Activated T-cell treated with anti-CD3 and anti-CD28 coated beads, Interleukin-2, amount 50 U/mL, for 24 hours (primary cell): ENCODE results near the gene C2CD4C.
"Not testable (repeated sequence)": the region's sequence is repeated elsewhere in the genome, so short reads cannot be mapped to it uniquely, and the experiment has no call there.

Experiments
- DNase-seq: peaks from one replicate; pipeline ENCODE4 v3.0.0-alpha.2; 2020
- H3K27ac Mint-ChIP-seq: 2 replicates; pipeline ENCODE4 v1.8.0; 2020; ENCODE audit warnings: mild to moderate bottlenecking, mixed read lengths
- H3K27me3 Mint-ChIP-seq: 2 replicates; pipeline ENCODE4 v1.8.0; 2020; ENCODE audit warnings: mixed read lengths
- H3K36me3 Mint-ChIP-seq: 2 replicates; pipeline ENCODE4 v1.8.0; 2020; ENCODE audit warnings: low read depth, mixed read lengths
- H3K4me1 Mint-ChIP-seq: 2 replicates; pipeline ENCODE4 v1.8.0; 2020; ENCODE audit warnings: low read depth, mixed read lengths
- H3K4me3 Mint-ChIP-seq: 2 replicates; pipeline ENCODE4 v1.8.0; 2020; ENCODE audit warnings: mild to moderate bottlenecking, moderate library complexity, mixed read lengths
- H3K9me3 Mint-ChIP-seq: 2 replicates; pipeline ENCODE4 v1.8.0; 2020; ENCODE audit warnings: mixed read lengths

The C2CD4C gene

GRCh38 chr19:408902-409515 lies at the start of gene C2CD4C:
Gene C2CD4C (minus strand): TSS chr19:409147. CDS start chr19:408361, 786 bp downstream.
- H3K4me1 Mint-ChIP-seq, result peaks cover 5% of the 10 kb centered on the region
- H3K36me3 Mint-ChIP-seq, result no peaks in the 10 kb centered on the region
- no peak within 1 kb of the TSS for H3K27ac Mint-ChIP-seq
- H3K4me3 Mint-ChIP-seq, result peak within 1 kb of the TSS; percentile 72
- peak; percentile 60 for DNase-seq
- H3K9me3 Mint-ChIP-seq, result no peaks in the 10 kb centered on the region
- H3K27me3 Mint-ChIP-seq, result peaks cover 26% of the 10 kb centered on the region

GRCh38 chr19:458091-459042 lies 49.4 kb upstream of the C2CD4C start:
- DNase-seq, result no peak

GRCh38 chr19:457636-458035 lies 48.7 kb upstream of the C2CD4C start:
- Mint-ChIP-seq H3K9me3 (no peaks in the 10 kb centered on the region), H3K4me3 (no peak overlapping the region), H3K36me3 (no peaks in the 10 kb centered on the region), H3K27ac (no peak overlapping the region), H3K4me1 (peaks cover 8% of the 10 kb centered on the region), H3K27me3 (peaks cover 18% of the 10 kb centered on the region)
- DNase-seq, result no peak

More at GRCh38 chr19:458091-459042, 49.4 kb upstream of the C2CD4C start:
- H3K36me3 Mint-ChIP-seq, result no peaks in the 10 kb centered on the region
- no peak overlapping the region for H3K4me3 Mint-ChIP-seq
- no peak overlapping the region for H3K27ac Mint-ChIP-seq
- peaks cover 8% of the 10 kb centered on the region for H3K4me1 Mint-ChIP-seq
- no peaks in the 10 kb centered on the region for H3K9me3 Mint-ChIP-seq
- H3K27me3 Mint-ChIP-seq, result peaks cover 23% of the 10 kb centered on the region

- Mint-ChIP-seq H3K27ac (no peak overlapping the region), H3K4me1 (peaks cover 7% of the 10 kb centered on the region), H3K36me3 (no peaks in the 10 kb centered on the region), H3K9me3 (no peaks in the 10 kb centered on the region), H3K4me3 (no peak overlapping the region), H3K27me3 (peaks cover 9% of the 10 kb centered on the region)
- DNase-seq, result no peak
These were observed 47.7 kb upstream of the C2CD4C start for GRCh38 chr19:456547-457110.

DNA sequence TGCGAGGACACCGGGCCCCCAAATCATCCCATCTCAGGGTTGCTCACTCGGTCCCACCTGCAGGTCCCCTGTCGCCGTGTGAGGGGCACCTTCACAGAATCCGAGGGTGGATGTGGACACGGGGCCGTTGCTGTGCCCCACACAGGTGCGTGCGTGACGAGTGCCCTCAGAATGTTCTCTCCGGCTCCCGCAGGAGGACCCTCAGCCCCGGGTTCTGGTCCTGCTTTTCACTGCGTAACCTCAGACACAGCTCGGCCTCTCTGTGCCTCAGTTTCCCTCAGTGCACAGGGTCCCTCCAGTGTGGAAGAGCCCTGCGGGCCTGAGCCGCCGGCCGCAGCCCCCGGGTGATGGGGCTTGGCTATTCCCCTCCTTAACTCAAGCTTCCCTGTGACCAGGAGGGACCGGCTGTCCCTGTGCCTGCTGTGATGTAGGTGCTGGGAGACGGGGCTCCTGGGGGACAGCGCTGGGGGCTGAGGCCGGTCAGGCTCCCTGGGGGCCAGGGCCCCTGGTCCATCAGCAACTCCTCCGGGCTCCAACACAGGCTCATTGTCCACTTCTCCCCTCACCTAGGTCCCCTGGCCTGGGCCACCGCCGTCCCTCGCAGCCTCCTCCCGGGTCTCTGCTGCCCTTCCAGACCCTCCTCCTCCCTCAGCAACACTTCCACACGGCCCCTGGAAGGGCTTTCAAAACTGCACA lies 47.1 kb upstream of the C2CD4C start:
- H3K9me3 Mint-ChIP-seq, result no peaks in the 10 kb centered on the region
- H3K36me3 Mint-ChIP-seq, result no peaks in the 10 kb centered on the region
- no peak overlapping the region for H3K27ac Mint-ChIP-seq
- no peak for DNase-seq
- peaks cover 6% of the 10 kb centered on the region for H3K4me1 Mint-ChIP-seq
- no peak overlapping the region for H3K4me3 Mint-ChIP-seq
- peaks cover 7% of the 10 kb centered on the region for H3K27me3 Mint-ChIP-seq

DNA sequence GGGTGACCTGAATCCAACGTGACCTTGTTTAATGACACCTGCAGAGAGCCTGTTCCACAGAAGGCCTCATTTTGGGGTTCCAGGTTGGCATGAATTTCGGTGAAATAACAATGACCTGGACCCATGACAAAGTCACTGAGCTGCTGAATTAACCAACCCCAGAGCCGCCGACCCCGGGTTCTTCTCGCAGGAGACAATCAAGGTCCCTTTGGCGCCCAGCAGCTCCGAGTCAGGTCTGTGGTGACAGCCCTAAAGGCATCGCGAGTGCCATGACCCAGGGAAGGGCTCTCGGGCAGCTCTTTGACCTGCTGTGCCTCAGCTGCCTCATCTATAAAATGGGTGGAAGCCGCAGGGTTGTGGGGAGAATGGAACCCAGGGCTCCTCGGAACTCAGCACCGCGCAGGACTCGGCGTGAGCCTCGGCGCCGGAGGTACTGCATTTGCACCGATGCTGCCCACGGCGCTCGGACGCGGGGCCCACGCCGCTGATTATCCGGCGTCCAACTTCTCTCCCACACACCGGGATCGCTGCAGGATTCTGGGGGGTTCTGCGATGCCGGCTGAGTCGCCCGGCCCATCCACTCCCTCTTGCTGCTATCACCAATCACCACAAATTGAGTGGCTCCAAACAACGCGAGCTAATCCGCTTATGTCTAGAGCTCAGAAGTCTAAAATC lies 46.2 kb upstream of the C2CD4C start:
- Mint-ChIP-seq H3K36me3 (no peaks in the 10 kb centered on the region), H3K27ac (no peak overlapping the region), H3K9me3 (peaks cover 5% of the 10 kb centered on the region), H3K4me3 (no peak overlapping the region), H3K4me1 (peaks cover 6% of the 10 kb centered on the region), H3K27me3 (peaks cover 7% of the 10 kb centered on the region)
- no peak for DNase-seq

DNA sequence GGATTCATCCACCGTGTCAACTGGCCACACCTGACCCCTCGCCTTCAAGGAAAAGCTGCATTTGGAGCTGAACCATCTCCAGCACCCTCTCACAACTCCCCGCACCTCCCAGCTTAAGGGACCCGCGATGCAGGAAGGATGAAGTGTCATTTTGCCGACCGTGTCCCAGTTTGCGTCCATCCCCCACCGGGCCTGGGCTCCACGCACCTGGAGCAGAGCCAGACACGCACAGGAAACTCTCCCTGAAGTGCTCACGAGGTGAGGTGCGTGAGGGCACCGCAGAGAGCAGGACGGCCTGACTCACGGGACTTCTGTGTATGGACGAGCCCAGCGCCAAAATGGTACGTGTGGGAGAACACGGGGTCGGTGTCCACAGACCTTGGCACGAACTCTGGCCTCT lies 44.7 kb upstream of the C2CD4C start:
- peaks cover 5% of the 10 kb centered on the region for H3K9me3 Mint-ChIP-seq
- H3K27me3 Mint-ChIP-seq, result no peaks in the 10 kb centered on the region
- H3K4me1 Mint-ChIP-seq, result no peaks in the 10 kb centered on the region
- H3K36me3 Mint-ChIP-seq, result no peaks in the 10 kb centered on the region
- no peak for DNase-seq
- H3K27ac Mint-ChIP-seq, result no peak overlapping the region
- no peak overlapping the region for H3K4me3 Mint-ChIP-seq

GRCh38 chr19:452829-453228 lies 43.9 kb upstream of the C2CD4C start:
- no peaks in the 10 kb centered on the region for H3K36me3 Mint-ChIP-seq
- H3K4me3 Mint-ChIP-seq, result no peak overlapping the region
- H3K27ac Mint-ChIP-seq, result no peak overlapping the region
- DNase-seq, result no peak
- H3K27me3 Mint-ChIP-seq, result no peaks in the 10 kb centered on the region
- no peaks in the 10 kb centered on the region for H3K4me1 Mint-ChIP-seq
- H3K9me3 Mint-ChIP-seq, result peaks cover 5% of the 10 kb centered on the region

- not testable (repeated sequence) for H3K4me1 Mint-ChIP-seq, H3K9me3 Mint-ChIP-seq, DNase-seq, H3K27ac Mint-ChIP-seq, H3K4me3 Mint-ChIP-seq, H3K27me3 Mint-ChIP-seq, H3K36me3 Mint-ChIP-seq
These were observed 42.0 kb upstream of the C2CD4C start for GRCh38 chr19:450912-451481.

DNA sequence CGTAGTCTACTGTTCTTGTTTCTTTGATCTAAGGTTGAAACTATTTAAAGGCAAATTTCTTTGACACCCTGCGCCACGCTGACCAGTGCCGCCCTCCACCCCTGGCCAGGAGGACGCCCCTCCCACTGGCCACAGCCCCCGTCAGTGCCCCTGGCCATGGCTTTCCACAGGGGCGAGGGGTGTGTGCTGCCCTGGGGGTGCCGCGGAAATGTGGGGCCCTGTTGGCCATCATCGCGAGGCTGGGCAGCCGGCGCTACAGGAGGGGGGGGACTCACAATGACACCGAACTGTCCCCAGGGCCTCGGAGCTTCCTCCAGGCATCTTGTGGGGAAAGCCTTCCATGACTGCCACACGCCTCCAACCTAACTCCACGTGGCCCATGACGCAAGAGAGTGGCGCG lies 41.0 kb upstream of the C2CD4C start:
- Mint-ChIP-seq H3K27ac (no peak overlapping the region), H3K36me3 (no peaks in the 10 kb centered on the region), H3K4me1 (no peaks in the 10 kb centered on the region), H3K4me3 (no peak overlapping the region), H3K27me3 (no peaks in the 10 kb centered on the region), H3K9me3 (peaks cover 5% of the 10 kb centered on the region)
- no peak for DNase-seq

- peaks cover 5% of the 10 kb centered on the region for H3K9me3 Mint-ChIP-seq
- no peaks in the 10 kb centered on the region for H3K36me3 Mint-ChIP-seq
- H3K4me1 Mint-ChIP-seq, result no peaks in the 10 kb centered on the region
- H3K27me3 Mint-ChIP-seq, result no peaks in the 10 kb centered on the region
- no peak overlapping the region for H3K4me3 Mint-ChIP-seq
- no peak overlapping the region for H3K27ac Mint-ChIP-seq
- no peak for DNase-seq
These were observed 39.0 kb upstream of the C2CD4C start for GRCh38 chr19:447816-448560.

GRCh38 chr19:447064-447426 lies 38.1 kb upstream of the C2CD4C start:
- no peak for DNase-seq
- Mint-ChIP-seq H3K36me3 (no peaks in the 10 kb centered on the region), H3K4me3 (no peak overlapping the region), H3K27ac (no peak overlapping the region), H3K27me3 (no peaks in the 10 kb centered on the region), H3K9me3 (peaks cover 5% of the 10 kb centered on the region), H3K4me1 (no peaks in the 10 kb centered on the region)

- no peak for DNase-seq
- H3K27me3 Mint-ChIP-seq, result peaks cover 21% of the 10 kb centered on the region
- H3K4me1 Mint-ChIP-seq, result no peaks in the 10 kb centered on the region
- H3K27ac Mint-ChIP-seq, result no peak overlapping the region
- no peaks in the 10 kb centered on the region for H3K9me3 Mint-ChIP-seq
- no peak overlapping the region for H3K4me3 Mint-ChIP-seq
- no peaks in the 10 kb centered on the region for H3K36me3 Mint-ChIP-seq
These were observed 35.8 kb upstream of the C2CD4C start for GRCh38 chr19:444677-445210.
